Activated T-cell treated with anti-CD3 and anti-CD28 coated beads, Interleukin-2, amount 50 U/mL, for 24 hours (primary cell): Measurements from ENCODE around the gene FBXO24.

Experiments
- DNase-seq: peaks from one replicate; pipeline ENCODE4 v3.0.0-alpha.2; 2020
- H3K27ac Mint-ChIP-seq: 2 replicates; pipeline ENCODE4 v1.8.0; 2020; ENCODE audit warnings: mild to moderate bottlenecking, mixed read lengths
- H3K27me3 Mint-ChIP-seq: 2 replicates; pipeline ENCODE4 v1.8.0; 2020; ENCODE audit warnings: mixed read lengths
- H3K36me3 Mint-ChIP-seq: 2 replicates; pipeline ENCODE4 v1.8.0; 2020; ENCODE audit warnings: low read depth, mixed read lengths
- H3K4me1 Mint-ChIP-seq: 2 replicates; pipeline ENCODE4 v1.8.0; 2020; ENCODE audit warnings: low read depth, mixed read lengths
- H3K4me3 Mint-ChIP-seq: 2 replicates; pipeline ENCODE4 v1.8.0; 2020; ENCODE audit warnings: mild to moderate bottlenecking, moderate library complexity, mixed read lengths
- H3K9me3 Mint-ChIP-seq: 2 replicates; pipeline ENCODE4 v1.8.0; 2020; ENCODE audit warnings: mixed read lengths

Gene FBXO24

GRCh38 chr7:100566018-100566531 is 20.1 kb upstream of the FBXO24 start:
- H3K27ac Mint-ChIP-seq: peak overlapping the region; percentile 9
- H3K36me3 Mint-ChIP-seq: peaks cover 53% of the 10 kb centered on the region
- no peaks in the 10 kb centered on the region for H3K9me3 Mint-ChIP-seq
- H3K27me3 Mint-ChIP-seq: no peaks in the 10 kb centered on the region
- H3K4me3 Mint-ChIP-seq: no peak overlapping the region
- H3K4me1 Mint-ChIP-seq: peaks cover 39% of the 10 kb centered on the region
- DNase-seq: no peak

- peaks cover 48% of the 10 kb centered on the region for H3K4me1 Mint-ChIP-seq
- H3K27ac Mint-ChIP-seq: peak overlapping the region; percentile 75
- H3K9me3 Mint-ChIP-seq: no peaks in the 10 kb centered on the region
- H3K36me3 Mint-ChIP-seq: peaks cover 45% of the 10 kb centered on the region
- H3K27me3 Mint-ChIP-seq: no peaks in the 10 kb centered on the region
- DNase-seq: no peak
- no peak overlapping the region for H3K4me3 Mint-ChIP-seq
These were observed 18.9 kb upstream of the FBXO24 start for GRCh38 chr7:100567031-100567730.

GRCh38 chr7:100567751-100568175 is 18.4 kb upstream of the FBXO24 start:
- Mint-ChIP-seq H3K27ac (peak overlapping the region; percentile 75), H3K27me3 (no peaks in the 10 kb centered on the region), H3K4me3 (no peak overlapping the region), H3K4me1 (peaks cover 50% of the 10 kb centered on the region), H3K9me3 (no peaks in the 10 kb centered on the region), H3K36me3 (peaks cover 44% of the 10 kb centered on the region)
- no peak for DNase-seq

- H3K27ac Mint-ChIP-seq: peak overlapping the region; percentile 56
These were observed 17.8 kb upstream of the FBXO24 start for GRCh38 chr7:100568176-100568895.

GRCh38 chr7:100568896-100569844 is 17.0 kb upstream of the FBXO24 start:
- H3K36me3 Mint-ChIP-seq: peaks cover 29% of the 10 kb centered on the region
- H3K4me1 Mint-ChIP-seq: peaks cover 45% of the 10 kb centered on the region
- no peaks in the 10 kb centered on the region for H3K27me3 Mint-ChIP-seq
- peak; percentile 68 for DNase-seq
- H3K9me3 Mint-ChIP-seq: no peaks in the 10 kb centered on the region
- H3K27ac Mint-ChIP-seq: peak overlapping the region; percentile 3
- no peak overlapping the region for H3K4me3 Mint-ChIP-seq

More at GRCh38 chr7:100568176-100568895, 17.8 kb upstream of the FBXO24 start:
- H3K9me3 Mint-ChIP-seq: no peaks in the 10 kb centered on the region
- peaks cover 50% of the 10 kb centered on the region for H3K4me1 Mint-ChIP-seq
- H3K27me3 Mint-ChIP-seq: no peaks in the 10 kb centered on the region
- H3K4me3 Mint-ChIP-seq: no peak overlapping the region
- no peak for DNase-seq
- peaks cover 38% of the 10 kb centered on the region for H3K36me3 Mint-ChIP-seq

GRCh38 chr7:100570954-100571828 is 14.9 kb upstream of the FBXO24 start:
- no peaks in the 10 kb centered on the region for H3K9me3 Mint-ChIP-seq
- peak overlapping the region; percentile 65 for H3K27ac Mint-ChIP-seq
- peaks cover 45% of the 10 kb centered on the region for H3K4me1 Mint-ChIP-seq
- DNase-seq: no peak
- peaks cover 32% of the 10 kb centered on the region for H3K36me3 Mint-ChIP-seq
- H3K27me3 Mint-ChIP-seq: no peaks in the 10 kb centered on the region
- peak overlapping the region; percentile 27 for H3K4me3 Mint-ChIP-seq

GRCh38 chr7:100571829-100572116 is 14.4 kb upstream of the FBXO24 start:
- no peak overlapping the region for H3K4me3 Mint-ChIP-seq
- peaks cover 33% of the 10 kb centered on the region for H3K36me3 Mint-ChIP-seq
- DNase-seq: no peak
- H3K27ac Mint-ChIP-seq: peak overlapping the region; percentile 65
- H3K27me3 Mint-ChIP-seq: no peaks in the 10 kb centered on the region
- peaks cover 45% of the 10 kb centered on the region for H3K4me1 Mint-ChIP-seq
- H3K9me3 Mint-ChIP-seq: no peaks in the 10 kb centered on the region

- peak overlapping the region; percentile 65 for H3K27ac Mint-ChIP-seq
- H3K36me3 Mint-ChIP-seq: peaks cover 35% of the 10 kb centered on the region
- no peak for DNase-seq
- peaks cover 42% of the 10 kb centered on the region for H3K4me1 Mint-ChIP-seq
- H3K27me3 Mint-ChIP-seq: no peaks in the 10 kb centered on the region
- no peak overlapping the region for H3K4me3 Mint-ChIP-seq
- no peaks in the 10 kb centered on the region for H3K9me3 Mint-ChIP-seq
These were observed 13.7 kb upstream of the FBXO24 start for GRCh38 chr7:100572281-100572948.

- DNase-seq: no peak
- no peaks in the 10 kb centered on the region for H3K27me3 Mint-ChIP-seq
- no peaks in the 10 kb centered on the region for H3K9me3 Mint-ChIP-seq
- H3K27ac Mint-ChIP-seq: peak overlapping the region; percentile 50
- peaks cover 35% of the 10 kb centered on the region for H3K4me1 Mint-ChIP-seq
- H3K36me3 Mint-ChIP-seq: peaks cover 35% of the 10 kb centered on the region
- H3K4me3 Mint-ChIP-seq: no peak overlapping the region
These were observed 13.0 kb upstream of the FBXO24 start for GRCh38 chr7:100572949-100573675.

- H3K4me1 Mint-ChIP-seq: peaks cover 30% of the 10 kb centered on the region
- no peak for DNase-seq
- no peaks in the 10 kb centered on the region for H3K9me3 Mint-ChIP-seq
- no peaks in the 10 kb centered on the region for H3K27me3 Mint-ChIP-seq
- H3K4me3 Mint-ChIP-seq: no peak within 1 kb of the TSS
- peaks cover 35% of the 10 kb centered on the region for H3K36me3 Mint-ChIP-seq
- peak within 1 kb of the TSS; percentile 78 for H3K27ac Mint-ChIP-seq
These were observed 12.3 kb upstream of the FBXO24 start, which contains the start of gene SAP25 for GRCh38 chr7:100573691-100574361. TSS of gene SAP25 (minus strand) at chr7:100573900. CDS start at chr7:100573742, 158 bp downstream.

- no peak overlapping the region for H3K4me3 Mint-ChIP-seq
- no peaks in the 10 kb centered on the region for H3K27me3 Mint-ChIP-seq
- peaks cover 23% of the 10 kb centered on the region for H3K4me1 Mint-ChIP-seq
- no peak for DNase-seq
- no peaks in the 10 kb centered on the region for H3K9me3 Mint-ChIP-seq
- H3K27ac Mint-ChIP-seq: peak overlapping the region; percentile 78
- H3K36me3 Mint-ChIP-seq: peaks cover 35% of the 10 kb centered on the region
These were observed 11.5 kb upstream of the FBXO24 start for GRCh38 chr7:100574362-100575205.
